Femur (tissue), 1 donor: Measurements from ENCODE around the gene TNKS2.
"Not testable (repeated sequence)": the region's sequence is repeated elsewhere in the genome, so short reads cannot be mapped to it uniquely, and the experiment has no call there.

Experiments
- DNase-seq: peaks from one replicate; pipeline ENCODE4 v3.0.0-alpha.2; 2017

The TNKS2 gene

GRCh38 chr10:91797874-91798648, at the start of gene TNKS2:
Gene TNKS2, plus strand, starts transcription at chr10:91798426. Its CDS starts 265 bp downstream, at chr10:91798691.
- peak; percentile 97 for DNase-seq

GRCh38 chr10:91749592-91749991, 48.6 kb upstream of the TNKS2 start:
- not testable (repeated sequence) for DNase-seq

- DNase-seq = no peak
Observed at GRCh38 chr10:91756286-91756685, 41.9 kb upstream of the TNKS2 start.

GRCh38 chr10:91758303-91759146, 39.7 kb upstream of the TNKS2 start:
- DNase-seq = no peak

GRCh38 chr10:91759581-91759986, 38.6 kb upstream of the TNKS2 start:
- DNase-seq = no peak

GRCh38 chr10:91761721-91762120, 36.5 kb upstream of the TNKS2 start:
- DNase-seq = no peak

GRCh38 chr10:91762878-91763277, 35.3 kb upstream of the TNKS2 start:
- DNase-seq = no peak

GRCh38 chr10:91766676-91767075, 31.6 kb upstream of the TNKS2 start:
- DNase-seq = no peak

GRCh38 chr10:91768123-91768522, 30.1 kb upstream of the TNKS2 start:
- DNase-seq = no peak

- DNase-seq = no peak
Observed at GRCh38 chr10:91771907-91772306, 26.3 kb upstream of the TNKS2 start.

GRCh38 chr10:91772461-91772860, 25.8 kb upstream of the TNKS2 start:
- DNase-seq = no peak

GRCh38 chr10:91772869-91773268, 25.4 kb upstream of the TNKS2 start:
- no peak for DNase-seq

- no peak for DNase-seq
Observed at GRCh38 chr10:91774571-91774970, 23.7 kb upstream of the TNKS2 start.

- DNase-seq = no peak
Observed at GRCh38 chr10:91775731-91776130, 22.5 kb upstream of the TNKS2 start.

GRCh38 chr10:91776266-91776665, 22.0 kb upstream of the TNKS2 start:
- DNase-seq = no peak

GRCh38 chr10:91778485-91778884, 19.7 kb upstream of the TNKS2 start:
- DNase-seq = no peak

- DNase-seq = no peak
Observed at GRCh38 chr10:91779011-91779605, 19.1 kb upstream of the TNKS2 start.

- no peak for DNase-seq
Observed at GRCh38 chr10:91782539-91782938, 15.7 kb upstream of the TNKS2 start.

GRCh38 chr10:91785830-91786229, 12.4 kb upstream of the TNKS2 start:
- no peak for DNase-seq

GRCh38 chr10:91787258-91787657, 11.0 kb upstream of the TNKS2 start:
- DNase-seq = no peak

GRCh38 chr10:91787810-91788209, 10.4 kb upstream of the TNKS2 start:
- no peak for DNase-seq

- no peak for DNase-seq
Observed at GRCh38 chr10:91788527-91788926, 9.7 kb upstream of the TNKS2 start.

- DNase-seq = no peak
Observed at GRCh38 chr10:91796331-91797047, 1.7 kb upstream of the TNKS2 start.
